A549 (cell line): ENCODE data around the gene TCF4. TPM values are rescaled to one million over a fixed set of nuclear protein-coding genes. Genes with fewer than 3 reads are reported as not detected.

Experiments used
- ATAC-seq, 2 experiments: fragments of 200-7000 bp in 1 of 2; fragments of >200 bp in 1 of 2; cut with Nextera tagmentation in 1 of 2; cut with Tn5 transposase in 1 of 2; 3 replicates each; pipeline versions ENCODE4 v1.8.0 to v1.9.1; 2018 to 2020; ENCODE audit warnings: mild to moderate bottlenecking in 1 of 2, moderate library complexity in 1 of 2
- CTCF ChIA-PET: fragments of 300-600 bp; sonication (Branson Sonifier 250); formaldehyde crosslinking; extraction: SDS; loops from one replicate; lab custom pipeline; 2021; ENCODE audit warnings: antibody characterized with exemption, inconsistent platforms; lab: Yijun Ruan, JAX
- POLR2A ChIA-PET: fragments of 350-600 bp; formaldehyde crosslinking; extraction: SDS; loops from one replicate; lab custom pipeline; 2021; ENCODE audit warnings: antibody characterized with exemption, inconsistent platforms; lab: Yijun Ruan, JAX
- DNase-seq, 2 experiments: peaks; one replicate each; pipeline versions ENCODE4 v3.0.0 to v3.0.0-alpha.2; 2011 to 2016; ENCODE audit warnings: low read depth in 1 of 2, low spot score in 1 of 2
- FAIRE-seq: peaks from 2 replicates; lab custom pipeline; 2011; peaks lifted over from hg19 to GRCh38; lab: Jason Lieb, UNC
- H3K27ac ChIP-seq, 2 experiments: fragments of >200 bp; sonication (Bioruptor Twin); formaldehyde crosslinking; 3 replicates each; pipeline ENCODE4 v1.5.1; 2016 to 2017
- H3K4me1 ChIP-seq: fragments of >200 bp; sonication (Bioruptor Twin); formaldehyde crosslinking; 3 replicates; pipeline ENCODE4 v1.6.1; 2016
- H3K4me2 ChIP-seq: fragments of >200 bp; sonication (Bioruptor Twin); formaldehyde crosslinking; 3 replicates; pipeline ENCODE4 v1.6.1; 2016
- H3K4me3 ChIP-seq: fragments of >200 bp; sonication (Bioruptor Twin); formaldehyde crosslinking; 3 replicates; pipeline ENCODE4 v1.5.1; 2016
- H3K9me3 ChIP-seq: fragments of >200 bp; sonication (Bioruptor Twin); formaldehyde crosslinking; 3 replicates; pipeline ENCODE4 v1.6.1; 2016
- BHLHE40 ChIP-seq: IDR thresholded peaks from 2 replicates; pipeline ENCODE4 v1.6.1; 2012; ENCODE audit warnings: low read depth, low read length, inconsistent platforms
- CBX2 ChIP-seq: fragments of 200-600 bp; sonication (generic); IDR thresholded peaks from 2 replicates; pipeline ENCODE4 v1.6.1; 2016; ENCODE audit warnings: low read depth, mild to moderate bottlenecking, borderline replicate concordance
- FOSB ChIP-seq: fragments of 250-450 bp; sonication (Bioruptor Pico); IDR thresholded peaks from 2 replicates; pipeline ENCODE4 v1.5.0; 2020; ENCODE audit warnings: mild to moderate bottlenecking, moderate library complexity
- HES2 ChIP-seq: fragments of >200 bp; sonication (Bioruptor Twin); formaldehyde crosslinking; IDR thresholded peaks from 2 replicates; pipeline ENCODE4 v1.6.1; 2016
- HEYL ChIP-seq: fragments of 250-450 bp; sonication (Bioruptor Pico); IDR thresholded peaks from 2 replicates; pipeline ENCODE4 v1.8.0; 2021; ENCODE audit warnings: mild to moderate bottlenecking, moderate library complexity
- HOXA7 ChIP-seq: fragments of 250-450 bp; sonication (Bioruptor Pico); IDR thresholded peaks from 2 replicates; pipeline ENCODE4 v1.5.0; 2020; ENCODE audit warnings: mild to moderate bottlenecking, moderate library complexity
- HOXB13 ChIP-seq: fragments of 250-450 bp; sonication (Bioruptor Pico); IDR thresholded peaks from 2 replicates; pipeline ENCODE4 v1.5.0; 2020; ENCODE audit warnings: low read depth, mild to moderate bottlenecking, moderate library complexity
- HOXB5 ChIP-seq: fragments of 250-450 bp; sonication (Bioruptor Pico); IDR thresholded peaks from 2 replicates; pipeline ENCODE4 v1.5.0; 2020; ENCODE audit warnings: mild to moderate bottlenecking, moderate library complexity
- JUN ChIP-seq, 2 experiments: fragments of >200 bp; sonication (Bioruptor Twin); formaldehyde crosslinking; IDR thresholded peaks; 2 replicates in 1 of 2; 3 replicates in 1 of 2; pipeline ENCODE4 v1.6.1; 2016 to 2017
- JUNB ChIP-seq: fragments of >200 bp; sonication (Bioruptor Twin); formaldehyde crosslinking; IDR thresholded peaks from 2 replicates; pipeline ENCODE4 v1.6.1; 2016
- KDM1A ChIP-seq: fragments of 200-600 bp; sonication (generic); IDR thresholded peaks from 2 replicates; pipeline ENCODE4 v1.6.1; 2016; ENCODE audit warnings: low read depth, mild to moderate bottlenecking
- MYC ChIP-seq: IDR thresholded peaks from 2 replicates; pipeline ENCODE4 v1.6.1; 2012; ENCODE audit warnings: mild to moderate bottlenecking, inconsistent platforms, low read length, improper control_type of control experiment, borderline replicate concordance
- NR3C1 ChIP-seq: fragments of >200 bp; sonication (Bioruptor Twin); formaldehyde crosslinking; IDR thresholded peaks from 3 replicates; pipeline ENCODE4 v1.6.1; 2017
- PHF8 ChIP-seq: fragments of 200-600 bp; sonication (generic); IDR thresholded peaks from 2 replicates; pipeline ENCODE4 v1.6.1; 2016; ENCODE audit warnings: low read depth, mild to moderate bottlenecking, antibody characterized with exemption, moderate library complexity, borderline replicate concordance
- POLR2AphosphoS2 ChIP-seq: conservative IDR thresholded peaks from 2 replicates; pipeline ENCODE4 v1.6.1; 2012; ENCODE audit warnings: low read length, improper control_type of control experiment, inconsistent platforms
- RAD21 ChIP-seq, 2 experiments: fragments of >200 bp in 1 of 2; sonication (Bioruptor Twin) in 1 of 2; formaldehyde crosslinking in 1 of 2; IDR thresholded peaks in 1 of 2; conservative IDR thresholded peaks in 1 of 2; 2 replicates in 1 of 2; 3 replicates in 1 of 2; pipeline ENCODE4 v1.6.1; 2012 to 2018; ENCODE audit warnings: inconsistent platforms in 1 of 2
- RFX5 ChIP-seq: fragments of 450-650 bp; IDR thresholded peaks from 2 replicates; pipeline ENCODE4 v1.7.1; 2014; ENCODE audit warnings: antibody characterized with exemption, mild to moderate bottlenecking, moderate library complexity
- SREBF2 ChIP-seq: fragments of 450-650 bp; IDR thresholded peaks from 2 replicates; pipeline ENCODE4 v1.6.1; 2014; ENCODE audit warnings: mild to moderate bottlenecking, moderate library complexity
- TFCP2L1 ChIP-seq: fragments of 250-450 bp; sonication (Bioruptor Pico); IDR thresholded peaks from 2 replicates; pipeline ENCODE4 v1.5.0; 2021; ENCODE audit warnings: mild to moderate bottlenecking
- WGBS: methylation state at CpG from one replicate; pipeline ENCODE4 v1.1.6; 2017; ENCODE audit errors: missing lambda C conversion rate; 5-methylcytosine and 5-hydroxymethylcytosine counted together
- polyA plus RNA-seq, 4 experiments: library from polyadenylated mRNA; depleted of rRNA in 3 of 4; stranded (reverse); fragments of >200 nt; fragmentation: RNase III in 1 of 4; extraction: RNeasy Plus Mini Kit Qiagen cat#74134 plus additional on column Dnase treatment in 1 of 4; gene quantifications; 2 replicates in 3 of 4; 3 replicates in 1 of 4; pipeline ENCODE4 v1.2.3, GENCODE V29; 2011 to 2017
- small RNA-seq, 6 experiments: library from RNA; depleted of rRNA; stranded (forward); fragments of <200 nt; gene quantifications; one replicate each; pipeline ENCODE3, GENCODE V24; 2012
- TF ChIP-seq, protein P1 (sequence below): fragments of >200 bp; sonication (Bioruptor Twin); formaldehyde crosslinking; IDR thresholded peaks from 3 replicates; pipeline ENCODE4 v1.5.1; 2016
- TF ChIP-seq, protein P2 (sequence below): fragments of 200-600 bp; sonication (generic); IDR thresholded peaks from 2 replicates; pipeline ENCODE4 v1.6.1; 2016; ENCODE audit warnings: antibody characterized with exemption, mild to moderate bottlenecking, moderate library complexity

The TCF4 gene
- polyA plus RNA-seq, 2 of the 4 experiments (the other 2 are of a cell fraction) = 3.0 to 4.0 TPM

GRCh38 chr18:55179425-55179824, 408.6 kb downstream of the TCF4 start:
- 68% methylated on average over 5 of the region's 5 CpGs for WGBS
- no peak for FAIRE-seq
- no peak for ATAC-seq
- DNase-seq = no peak
- no peak for TF ChIP-seq RAD21 (conservative IDR thresholded peaks at IDR 0.05 in 1 of 2, IDR thresholded peaks at IDR 0.05 in 1 of 2)
- TF ChIP-seq BHLHE40 = no peak
- TF ChIP-seq, protein P1, sequence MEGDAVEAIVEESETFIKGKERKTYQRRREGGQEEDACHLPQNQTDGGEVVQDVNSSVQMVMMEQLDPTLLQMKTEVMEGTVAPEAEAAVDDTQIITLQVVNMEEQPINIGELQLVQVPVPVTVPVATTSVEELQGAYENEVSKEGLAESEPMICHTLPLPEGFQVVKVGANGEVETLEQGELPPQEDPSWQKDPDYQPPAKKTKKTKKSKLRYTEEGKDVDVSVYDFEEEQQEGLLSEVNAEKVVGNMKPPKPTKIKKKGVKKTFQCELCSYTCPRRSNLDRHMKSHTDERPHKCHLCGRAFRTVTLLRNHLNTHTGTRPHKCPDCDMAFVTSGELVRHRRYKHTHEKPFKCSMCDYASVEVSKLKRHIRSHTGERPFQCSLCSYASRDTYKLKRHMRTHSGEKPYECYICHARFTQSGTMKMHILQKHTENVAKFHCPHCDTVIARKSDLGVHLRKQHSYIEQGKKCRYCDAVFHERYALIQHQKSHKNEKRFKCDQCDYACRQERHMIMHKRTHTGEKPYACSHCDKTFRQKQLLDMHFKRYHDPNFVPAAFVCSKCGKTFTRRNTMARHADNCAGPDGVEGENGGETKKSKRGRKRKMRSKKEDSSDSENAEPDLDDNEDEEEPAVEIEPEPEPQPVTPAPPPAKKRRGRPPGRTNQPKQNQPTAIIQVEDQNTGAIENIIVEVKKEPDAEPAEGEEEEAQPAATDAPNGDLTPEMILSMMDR = no peak
- no peak for TF ChIP-seq SREBF2
- no peak for TF ChIP-seq FOSB (CRISPR knock-in tag)
- TF ChIP-seq PHF8 = no peak
- no peak for TF ChIP-seq JUN (IDR thresholded peaks at IDR 0.05)
- TF ChIP-seq, protein P2, sequence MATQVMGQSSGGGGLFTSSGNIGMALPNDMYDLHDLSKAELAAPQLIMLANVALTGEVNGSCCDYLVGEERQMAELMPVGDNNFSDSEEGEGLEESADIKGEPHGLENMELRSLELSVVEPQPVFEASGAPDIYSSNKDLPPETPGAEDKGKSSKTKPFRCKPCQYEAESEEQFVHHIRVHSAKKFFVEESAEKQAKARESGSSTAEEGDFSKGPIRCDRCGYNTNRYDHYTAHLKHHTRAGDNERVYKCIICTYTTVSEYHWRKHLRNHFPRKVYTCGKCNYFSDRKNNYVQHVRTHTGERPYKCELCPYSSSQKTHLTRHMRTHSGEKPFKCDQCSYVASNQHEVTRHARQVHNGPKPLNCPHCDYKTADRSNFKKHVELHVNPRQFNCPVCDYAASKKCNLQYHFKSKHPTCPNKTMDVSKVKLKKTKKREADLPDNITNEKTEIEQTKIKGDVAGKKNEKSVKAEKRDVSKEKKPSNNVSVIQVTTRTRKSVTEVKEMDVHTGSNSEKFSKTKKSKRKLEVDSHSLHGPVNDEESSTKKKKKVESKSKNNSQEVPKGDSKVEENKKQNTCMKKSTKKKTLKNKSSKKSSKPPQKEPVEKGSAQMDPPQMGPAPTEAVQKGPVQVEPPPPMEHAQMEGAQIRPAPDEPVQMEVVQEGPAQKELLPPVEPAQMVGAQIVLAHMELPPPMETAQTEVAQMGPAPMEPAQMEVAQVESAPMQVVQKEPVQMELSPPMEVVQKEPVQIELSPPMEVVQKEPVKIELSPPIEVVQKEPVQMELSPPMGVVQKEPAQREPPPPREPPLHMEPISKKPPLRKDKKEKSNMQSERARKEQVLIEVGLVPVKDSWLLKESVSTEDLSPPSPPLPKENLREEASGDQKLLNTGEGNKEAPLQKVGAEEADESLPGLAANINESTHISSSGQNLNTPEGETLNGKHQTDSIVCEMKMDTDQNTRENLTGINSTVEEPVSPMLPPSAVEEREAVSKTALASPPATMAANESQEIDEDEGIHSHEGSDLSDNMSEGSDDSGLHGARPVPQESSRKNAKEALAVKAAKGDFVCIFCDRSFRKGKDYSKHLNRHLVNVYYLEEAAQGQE = no peak
- TF ChIP-seq HES2 = no peak
- no peak for TF ChIP-seq MYC
- no peak for TF ChIP-seq JUNB
- no peak for TF ChIP-seq HOXB5 (CRISPR knock-in tag)
- TF ChIP-seq KDM1A = no peak
- TF ChIP-seq TFCP2L1 (CRISPR knock-in tag) = no peak
- TF ChIP-seq HOXB13 (CRISPR knock-in tag) = no peak
- TF ChIP-seq, all 56 proteins: peak for 0
- Histone ChIP-seq H3K27ac (no peak overlapping the region), H3K4me3 (no peak overlapping the region), H3K4me1 (no peaks in the 10 kb centered on the region), H3K4me2 (no peak overlapping the region), H3K9me3 (no peaks in the 10 kb centered on the region)
- POLR2A ChIA-PET = no interaction called here
- CTCF ChIA-PET = no interaction called here

DNA sequence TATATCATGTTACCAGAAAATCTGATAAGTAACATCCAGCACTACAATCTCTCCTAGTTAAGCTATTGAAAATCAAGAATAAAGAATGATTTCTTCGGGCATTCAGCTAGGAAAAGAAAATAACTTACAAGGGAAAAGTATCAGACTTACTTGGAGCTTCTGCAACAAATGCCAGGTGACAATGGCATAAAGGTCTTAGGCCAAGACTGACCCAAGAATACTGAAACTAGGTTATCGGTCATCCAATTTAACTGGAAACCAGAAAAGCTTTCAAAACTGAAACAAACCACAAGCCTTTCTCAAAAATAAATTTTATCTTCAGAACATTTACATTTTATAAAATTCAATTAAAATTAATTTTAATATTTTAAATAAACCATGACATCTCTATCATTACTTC, 414.7 kb downstream of the TCF4 start:
- POLR2A ChIA-PET = no interaction called here
- WGBS = 39% methylated on average over 2 of the region's 2 CpGs
- no peak for FAIRE-seq

More for the DNA sequence above, 414.7 kb downstream of the TCF4 start:
- DNase-seq (no peak), ATAC-seq (no peak)
- CTCF ChIA-PET = no interaction called here
- Histone ChIP-seq H3K9me3 (no peaks in the 10 kb centered on the region), H3K27ac (no peak overlapping the region)
- TF ChIP-seq HOXA7 (no peak), NR3C1 (no peak), HEYL (CRISPR knock-in tag) (no peak), CBX2 (no peak), RFX5 (no peak), POLR2AphosphoS2 (no peak)
- TF ChIP-seq, all 56 proteins: peak for 0
- Histone ChIP-seq H3K4me3 (no peak overlapping the region), H3K4me2 (no peak overlapping the region), H3K4me1 (no peaks in the 10 kb centered on the region)

Small RNA genes lying within 50 kb of the gene (small RNA-seq; reads per million reads assigned to genes)
- 0 reads per million in 6 experiments for gene MIR4529
